HG03280 (cell line): ENCODE data around the gene RTP3.

Experiments
- ATAC-seq: cut with Tn5 transposase; IDR thresholded peaks from one replicate; pipeline ENCODE4 v1.9.1; 2021; ENCODE audit warnings: mild to moderate bottlenecking, moderate library complexity; ENCODE audit not compliant: unreplicated experiment

The RTP3 gene

DNA sequence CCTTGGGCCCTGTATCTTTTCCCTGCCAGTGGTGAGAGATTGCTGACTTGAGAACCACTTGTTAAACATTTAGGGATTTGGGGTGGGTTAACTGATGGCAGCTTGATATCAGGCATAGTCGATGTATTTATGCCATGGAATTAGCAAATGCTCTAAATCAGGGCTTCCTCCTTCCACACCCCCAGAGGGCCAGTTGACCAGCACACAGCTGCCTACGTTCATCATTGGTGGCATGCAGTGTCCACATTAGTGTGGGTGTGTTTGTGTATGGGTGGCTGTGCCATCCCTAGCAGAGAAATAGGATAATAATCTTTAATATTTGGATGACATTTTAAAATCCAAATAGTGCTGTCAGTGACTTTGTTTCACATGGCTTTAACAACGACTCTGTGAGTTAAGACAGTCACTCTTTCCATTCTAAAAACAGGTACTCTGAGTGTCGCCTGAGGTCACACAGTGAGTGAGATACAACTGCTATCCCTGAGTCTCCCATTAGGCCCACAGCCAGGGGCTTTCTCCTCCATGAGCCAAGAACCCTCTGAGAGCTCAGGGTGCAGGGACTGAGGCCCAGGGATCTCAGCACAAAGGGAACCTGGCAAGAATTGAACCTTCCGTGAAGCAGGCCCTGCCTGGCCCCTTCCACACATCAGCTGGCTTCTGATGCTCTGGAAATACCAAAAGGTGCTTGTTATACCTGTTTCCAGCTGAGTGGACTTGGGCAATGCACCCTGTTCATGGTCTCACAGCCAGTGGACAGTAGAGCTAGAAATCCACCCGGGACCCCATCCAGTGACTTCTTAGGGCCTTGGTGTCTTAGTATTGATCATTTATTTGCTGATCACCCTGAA lies 28.8 kb upstream of the RTP3 start:
- no peak for ATAC-seq

GRCh38 chr3:46469680-46470357 lies 28.0 kb upstream of the RTP3 start:
- no peak for ATAC-seq

DNA sequence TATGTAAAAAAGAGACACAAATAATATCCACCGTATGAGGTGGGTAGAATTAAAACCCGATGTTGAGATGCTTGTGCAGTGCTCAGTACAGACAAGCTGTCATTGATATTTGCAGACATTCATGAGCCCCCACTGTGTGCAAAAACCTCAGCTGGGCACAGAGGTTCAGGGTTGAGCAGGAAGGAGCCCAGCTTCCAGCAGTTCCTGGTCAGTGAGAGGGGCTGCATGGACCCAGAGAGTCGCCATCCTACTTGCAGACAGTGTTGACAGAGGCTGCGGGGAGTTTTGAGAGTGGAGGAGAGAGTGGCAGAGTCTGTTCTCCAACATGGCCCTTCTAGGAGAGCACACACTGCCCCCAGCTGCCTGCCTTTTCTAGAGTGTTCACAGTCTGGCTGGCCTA lies 26.9 kb upstream of the RTP3 start:
- ATAC-seq, result no peak

DNA sequence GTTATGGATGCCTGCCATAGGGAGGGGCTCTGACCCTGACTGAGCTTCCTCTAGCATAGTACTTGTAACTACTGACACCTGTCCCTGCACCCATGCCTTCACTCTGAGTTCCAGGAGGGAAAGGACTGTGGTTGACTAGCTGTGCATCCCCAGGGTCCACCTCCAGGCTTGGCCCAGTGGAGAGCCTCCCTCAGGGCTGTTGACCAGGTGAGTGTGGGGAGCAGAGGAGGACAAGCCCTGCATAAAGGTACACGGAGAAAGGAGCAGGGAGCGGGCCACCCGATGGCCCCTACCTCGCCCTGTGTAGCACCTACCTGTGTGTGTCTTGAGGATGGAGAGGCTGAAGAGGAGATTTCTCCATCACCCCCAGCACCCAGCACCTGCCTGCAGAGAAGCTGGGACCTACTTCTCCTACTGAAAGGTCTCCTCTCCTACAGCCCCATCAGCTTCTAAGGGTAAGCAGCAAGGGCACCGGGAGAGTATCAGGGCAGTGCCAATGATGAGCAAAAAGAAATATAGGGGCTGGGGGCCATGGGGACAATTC lies 26.3 kb upstream of the RTP3 start:
- ATAC-seq, result no peak

DNA sequence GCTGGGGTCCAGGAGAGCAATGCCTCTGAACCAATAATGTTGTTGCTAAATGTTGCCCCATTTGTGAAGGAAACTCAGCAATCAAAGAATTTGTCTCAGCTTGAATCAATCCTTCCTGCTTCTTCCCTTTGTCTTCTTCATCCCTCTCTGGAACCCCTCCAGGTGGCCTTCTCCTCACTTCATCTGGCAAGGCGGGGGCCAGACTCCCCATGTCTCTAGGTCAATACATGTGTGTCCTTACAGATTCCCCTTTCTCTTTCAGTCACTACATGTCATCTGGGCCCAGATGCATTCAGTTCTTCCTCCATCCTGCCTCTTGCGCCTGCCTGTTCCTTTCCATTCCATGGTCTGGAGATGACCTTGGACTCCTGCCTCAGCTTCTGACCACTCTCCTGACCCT lies 25.0 kb upstream of the RTP3 start:
- ATAC-seq, result no peak

- no peak for ATAC-seq
These were observed 20.6 kb upstream of the RTP3 start for GRCh38 chr3:46477145-46477544.

DNA sequence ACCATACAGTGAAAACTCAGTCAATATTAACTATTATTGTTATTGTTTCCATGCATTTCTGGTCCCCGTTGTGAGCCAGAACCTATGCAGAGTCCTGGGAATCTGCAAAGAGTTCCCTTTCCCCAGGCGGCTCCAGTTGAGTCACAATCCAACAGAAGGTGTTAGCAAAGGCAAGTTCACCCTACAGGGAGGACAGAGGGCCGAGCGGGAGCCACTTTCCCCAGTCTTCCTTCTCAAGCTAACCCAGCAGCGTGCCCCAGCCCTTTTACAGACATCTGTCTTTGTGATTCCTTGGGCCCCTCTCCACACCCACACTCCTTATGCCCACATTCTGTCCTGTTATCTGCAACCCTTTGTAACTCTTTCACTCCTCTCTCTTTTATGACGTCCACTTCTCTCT lies 20.0 kb upstream of the RTP3 start:
- no peak for ATAC-seq

DNA sequence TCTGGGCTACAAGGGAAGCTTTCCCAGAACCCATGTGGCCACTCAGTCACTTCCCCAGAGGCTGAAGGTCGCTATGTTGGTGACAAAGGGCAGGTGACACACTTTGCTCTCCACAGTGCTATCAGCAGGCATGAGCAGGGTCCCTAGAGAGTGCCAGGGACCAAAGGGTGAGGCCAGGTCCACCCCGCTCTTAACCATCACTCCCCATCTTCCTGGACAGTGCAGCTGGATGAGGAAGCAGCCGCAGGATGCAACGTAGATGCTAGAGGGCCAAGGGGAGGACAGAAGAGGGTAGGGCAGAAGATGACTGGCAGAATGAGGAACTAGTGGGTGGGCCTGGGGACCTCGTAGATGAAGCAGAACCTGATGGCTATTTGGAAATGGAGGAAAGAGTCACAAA lies 19.4 kb upstream of the RTP3 start:
- no peak for ATAC-seq

- no peak for ATAC-seq
These were observed 18.8 kb upstream of the RTP3 start for GRCh38 chr3:46479021-46479420.

DNA sequence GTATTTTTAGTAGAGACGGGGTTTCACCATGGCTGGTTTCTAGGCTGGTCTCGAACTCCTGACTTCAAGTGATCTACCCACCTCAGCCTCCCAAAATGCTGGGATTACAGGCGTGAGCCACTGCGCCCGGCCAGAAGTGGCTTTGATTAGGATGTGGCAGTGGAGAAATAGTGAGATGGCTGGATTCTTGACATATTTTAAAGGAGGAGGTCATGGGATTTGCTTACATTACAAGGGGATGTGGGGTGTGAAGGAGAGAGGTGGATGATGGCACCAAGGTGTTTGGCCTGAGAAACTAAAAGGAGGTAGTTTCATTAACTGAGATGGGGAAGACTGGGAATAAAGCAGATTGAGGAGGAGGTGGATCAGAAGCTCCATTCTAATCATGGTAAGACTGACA lies 18.1 kb upstream of the RTP3 start:
- no peak for ATAC-seq

DNA sequence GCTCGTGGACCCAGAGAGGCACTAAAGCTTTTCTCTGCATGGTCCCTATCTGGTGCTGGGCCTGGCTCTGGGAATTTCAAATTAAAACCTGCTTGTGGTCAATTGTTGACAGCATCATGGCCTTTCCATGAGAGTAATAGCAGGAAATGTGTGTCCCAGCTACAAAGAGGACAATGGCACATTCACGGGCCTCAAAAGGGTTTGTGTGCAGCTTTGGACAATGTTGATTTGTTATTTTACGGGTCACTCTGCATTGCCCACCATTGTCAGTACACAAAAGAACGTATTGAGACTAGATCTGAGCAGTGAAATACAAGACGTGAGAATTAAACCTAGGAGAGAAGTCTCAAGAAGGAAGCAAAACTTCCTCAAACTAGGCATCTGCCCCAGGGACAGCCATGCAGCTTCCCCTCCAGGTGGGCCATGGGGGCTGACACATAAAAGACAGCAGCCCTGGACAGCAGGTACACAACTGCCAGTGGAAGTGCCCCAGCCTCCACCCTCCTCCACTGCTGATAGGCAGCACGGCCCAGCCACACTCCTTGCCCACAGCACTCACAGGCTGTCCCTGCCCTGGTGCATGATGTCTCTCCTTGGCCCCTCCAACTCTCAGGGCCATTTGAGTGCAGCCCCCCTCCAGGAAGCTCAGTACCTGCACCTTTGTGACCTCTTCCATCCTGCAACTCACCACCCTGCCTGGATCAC lies 17.1 kb upstream of the RTP3 start:
- ATAC-seq, result no peak

DNA sequence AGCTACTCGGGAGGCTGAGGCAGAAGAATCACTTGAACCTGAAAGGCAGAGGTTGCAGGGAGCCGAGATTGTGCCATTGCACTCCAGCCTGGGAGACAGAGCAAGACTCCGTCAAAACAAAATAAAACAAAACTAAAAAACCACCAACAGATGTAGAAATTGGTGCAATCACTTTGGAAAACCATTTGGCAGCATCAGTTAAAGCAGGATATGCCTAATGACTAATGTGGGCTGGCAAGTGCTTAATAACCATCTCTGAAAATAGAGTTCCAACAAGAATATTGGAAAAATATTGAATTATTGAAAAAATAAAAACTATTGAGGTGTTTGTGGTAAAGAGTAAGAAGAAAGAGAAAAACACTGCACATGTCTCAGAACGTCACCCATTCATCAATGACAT lies 16.1 kb upstream of the RTP3 start:
- no peak for ATAC-seq

GRCh38 chr3:46482632-46483350 lies 15.0 kb upstream of the RTP3 start:
- ATAC-seq, result no peak

DNA sequence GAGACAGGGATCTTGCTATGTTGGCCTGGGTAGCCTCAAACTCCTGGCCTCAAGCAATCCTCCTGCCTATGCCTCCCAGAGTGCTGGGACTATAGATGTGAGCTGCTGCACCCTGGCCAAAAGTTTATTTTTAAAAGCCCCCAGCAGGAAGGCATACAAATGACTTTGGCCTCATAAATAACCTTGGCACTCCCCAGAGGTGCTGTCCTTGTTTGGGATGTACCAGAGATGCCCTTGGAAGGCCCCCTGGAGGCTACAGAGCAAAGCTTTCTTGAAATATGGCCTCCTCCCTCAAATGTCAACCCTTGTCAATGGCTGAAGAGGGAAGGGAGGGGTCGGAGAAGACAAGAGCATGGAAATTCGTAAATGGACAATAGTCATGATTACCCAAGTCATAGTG lies 14.0 kb upstream of the RTP3 start:
- no peak for ATAC-seq

GRCh38 chr3:46484388-46484787 lies 13.4 kb upstream of the RTP3 start:
- ATAC-seq, result no peak

DNA sequence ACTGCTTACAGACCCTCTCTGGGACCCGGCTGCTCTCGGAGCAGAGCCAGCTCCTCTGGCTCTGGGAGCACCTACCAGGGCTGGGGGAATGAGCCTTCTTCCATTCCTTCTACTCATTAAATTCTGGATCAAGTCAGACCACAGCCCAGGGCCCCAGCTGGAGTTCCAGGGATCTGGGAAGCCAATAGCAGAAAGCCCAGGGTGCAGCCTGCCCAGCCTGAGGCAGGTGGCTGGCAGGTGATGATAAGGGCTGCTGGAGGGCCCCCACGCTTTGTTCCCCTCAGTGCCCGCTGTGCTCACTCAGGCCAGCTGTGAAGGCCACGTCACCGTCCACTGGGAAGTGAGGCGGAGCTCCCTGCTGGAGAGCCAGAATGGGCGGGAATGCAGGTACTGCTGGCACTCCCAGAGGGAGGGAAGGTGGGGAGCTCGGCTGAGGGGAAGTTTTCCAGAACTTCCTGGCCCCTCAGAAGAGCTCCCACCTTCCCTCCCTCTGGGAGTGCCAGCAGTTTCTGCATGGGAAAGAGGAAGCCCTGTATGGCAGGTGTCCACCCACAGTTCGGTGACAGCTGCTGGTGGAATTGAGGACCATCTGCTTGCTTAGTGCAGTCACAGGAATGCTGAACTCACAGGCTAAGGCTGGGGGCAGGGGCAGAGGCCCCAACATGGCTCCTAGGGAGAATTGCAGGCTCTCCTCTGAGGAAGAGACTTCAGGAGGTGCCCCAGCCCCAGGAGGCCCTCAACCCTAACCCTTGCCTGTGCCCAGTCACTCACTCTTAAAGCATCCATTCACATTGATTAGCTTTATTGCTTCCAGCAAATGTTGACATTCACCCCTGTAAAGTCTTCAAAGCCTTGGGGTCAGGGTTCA lies 12.6 kb upstream of the RTP3 start:
- ATAC-seq, result no peak

DNA sequence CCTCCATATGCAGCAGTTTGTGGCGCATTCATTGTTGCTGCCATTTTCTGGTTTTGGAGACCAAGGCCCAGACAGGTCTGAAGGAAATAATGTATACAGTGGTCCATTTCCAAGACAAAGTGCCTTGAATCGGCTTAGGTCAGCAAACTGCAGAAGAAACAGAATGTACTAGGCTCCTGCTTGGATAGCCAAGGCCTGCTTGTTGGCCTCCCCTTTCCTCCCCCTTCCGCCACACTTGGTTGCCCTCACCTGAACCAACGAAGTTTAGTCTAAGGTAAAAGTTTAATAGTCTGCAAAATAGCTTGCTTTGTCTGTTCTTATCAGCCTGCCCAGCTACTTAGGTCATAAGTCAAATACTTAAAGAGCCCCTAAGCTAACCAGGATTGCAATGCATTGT lies 12.0 kb upstream of the RTP3 start:
- ATAC-seq, result no peak

DNA sequence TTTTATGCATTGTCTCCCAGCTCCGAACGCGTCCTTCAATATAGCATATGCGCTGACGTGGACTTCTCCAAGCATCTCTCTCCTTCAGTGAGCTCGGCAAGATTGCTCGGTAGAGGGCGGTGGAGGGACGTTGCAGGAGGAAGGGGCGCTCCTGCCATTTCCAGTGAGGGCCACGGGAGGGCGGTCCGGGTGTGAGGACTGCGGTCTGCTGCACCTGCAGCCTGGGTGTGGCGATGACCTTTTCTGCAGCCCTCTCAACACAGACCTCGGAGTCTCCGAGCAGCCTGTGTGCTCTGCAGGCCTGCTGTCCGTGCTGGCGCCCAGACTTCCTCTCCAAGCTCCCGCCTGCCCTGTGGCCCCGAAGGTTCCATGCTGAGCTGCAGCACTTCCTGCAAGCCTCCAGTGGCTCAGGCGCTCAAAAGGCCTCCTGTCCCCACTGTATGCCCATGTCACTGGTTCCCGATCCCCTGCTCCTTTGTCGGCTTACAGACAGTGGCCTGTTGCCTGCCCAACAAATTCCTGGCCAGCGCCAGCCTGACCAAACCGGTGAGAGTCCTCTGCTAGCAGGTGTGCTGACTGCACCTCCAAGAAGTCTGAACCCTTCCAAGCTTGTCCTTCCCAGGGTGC lies 8.9 kb upstream of the RTP3 start:
- ATAC-seq, result peak; percentile 94

DNA sequence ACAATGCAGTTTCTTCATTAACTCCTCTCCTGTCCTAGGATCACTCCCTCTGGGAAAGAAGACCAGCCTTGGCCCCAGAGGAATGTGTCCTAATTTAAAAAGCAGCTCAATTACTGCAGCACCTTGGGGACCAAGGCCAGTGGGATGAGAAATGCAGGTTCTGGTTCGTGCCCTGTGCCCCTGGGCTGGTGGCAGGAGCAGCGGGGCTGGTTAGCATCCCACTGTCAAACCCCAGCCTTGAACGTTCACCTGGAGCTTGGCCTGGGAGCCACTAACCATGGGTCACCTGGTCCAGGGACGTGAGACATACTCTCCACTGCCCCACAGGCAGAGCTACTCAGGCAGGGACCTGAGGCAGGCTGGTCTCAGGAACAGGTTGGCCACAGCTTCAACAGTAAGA lies 8.4 kb upstream of the RTP3 start:
- ATAC-seq, result no peak

DNA sequence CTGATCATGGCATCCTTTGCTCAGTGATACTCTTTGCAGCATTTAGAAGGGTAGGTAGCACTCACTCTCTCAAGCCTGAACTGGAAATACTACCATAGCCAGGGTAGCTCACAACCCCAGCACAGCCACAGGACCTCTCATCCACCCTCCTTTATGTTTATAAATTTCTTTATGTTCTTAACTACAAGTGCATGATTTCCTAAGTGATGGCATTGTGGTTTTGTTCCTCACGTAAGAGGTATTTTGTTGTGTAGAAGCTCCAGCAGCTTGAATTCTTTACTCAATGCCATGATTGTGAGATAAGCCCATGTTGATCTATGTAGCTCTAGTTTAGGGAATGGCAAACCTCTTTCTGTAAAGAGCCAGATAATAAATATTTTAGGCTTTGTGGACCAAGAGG lies 7.9 kb upstream of the RTP3 start:
- no peak for ATAC-seq
